Pons (tissue), 1 donor: Measurements from ENCODE around the gene NFIA.

Experiments
- DNase-seq: peaks from one replicate; pipeline ENCODE4 v3.0.0-alpha.2; 2016; ENCODE audit warnings: low spot score

Gene NFIA

DNA sequence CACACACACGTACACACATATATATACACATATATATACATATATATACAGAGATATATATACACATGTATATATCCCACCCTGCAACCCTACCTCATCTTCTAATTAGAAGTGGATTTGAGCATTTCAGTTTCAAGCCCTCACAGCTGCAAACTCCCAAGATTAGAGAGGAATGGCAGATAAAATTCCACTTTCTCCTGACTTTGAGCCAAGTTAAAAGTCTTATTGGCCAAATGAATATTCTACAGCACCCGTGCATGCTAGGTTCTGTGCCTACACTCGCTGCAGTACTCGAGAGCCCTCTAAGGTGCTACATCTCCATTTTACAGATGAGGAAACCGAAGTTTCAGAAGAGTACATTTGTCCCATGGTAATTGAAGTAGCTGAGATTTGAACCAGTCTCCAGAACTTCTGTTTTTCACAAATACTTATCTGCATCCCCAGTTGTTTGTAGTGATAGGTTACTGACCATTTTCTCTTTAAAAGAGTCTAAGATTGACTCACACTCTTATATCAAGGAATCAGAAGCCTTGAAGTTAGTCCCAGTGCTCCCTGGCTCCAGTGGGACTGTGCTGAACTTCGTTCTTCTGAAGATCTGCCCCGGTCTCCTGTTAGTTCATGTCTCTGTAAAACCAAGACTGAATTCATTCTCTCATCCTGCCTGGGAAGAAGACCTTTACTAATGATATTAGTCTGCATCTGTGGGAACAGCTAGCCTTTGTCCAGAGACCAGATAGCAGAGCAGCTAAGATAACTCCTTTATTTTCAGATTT is 350.4 kb downstream of the NFIA start:
- DNase-seq: no peak

DNA sequence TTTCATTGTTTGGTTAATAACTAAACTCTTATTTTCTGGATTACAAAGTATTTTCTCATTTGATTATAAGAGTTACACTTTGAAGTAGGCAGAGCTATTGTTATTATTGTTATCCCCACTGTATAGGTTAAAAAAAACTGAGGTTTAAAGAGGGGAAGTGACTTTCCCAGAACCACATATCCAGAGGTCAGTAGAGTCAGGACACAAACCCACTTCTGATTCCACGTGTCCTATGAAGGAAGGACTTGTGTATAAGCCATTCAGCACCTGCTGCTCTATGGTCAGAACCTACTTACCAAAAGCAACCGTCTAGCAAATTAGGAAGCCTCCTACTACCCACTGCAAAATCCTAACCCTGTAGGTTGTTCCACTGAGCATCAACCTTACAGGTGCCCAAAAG is 351.3 kb downstream of the NFIA start:
- DNase-seq: no peak

GRCh38 chr1:61434276-61434675 is 351.9 kb downstream of the NFIA start:
- DNase-seq: no peak

GRCh38 chr1:61435226-61435625 is 352.9 kb downstream of the NFIA start:
- no peak for DNase-seq

GRCh38 chr1:61436016-61436415 is 353.7 kb downstream of the NFIA start:
- no peak for DNase-seq

DNA sequence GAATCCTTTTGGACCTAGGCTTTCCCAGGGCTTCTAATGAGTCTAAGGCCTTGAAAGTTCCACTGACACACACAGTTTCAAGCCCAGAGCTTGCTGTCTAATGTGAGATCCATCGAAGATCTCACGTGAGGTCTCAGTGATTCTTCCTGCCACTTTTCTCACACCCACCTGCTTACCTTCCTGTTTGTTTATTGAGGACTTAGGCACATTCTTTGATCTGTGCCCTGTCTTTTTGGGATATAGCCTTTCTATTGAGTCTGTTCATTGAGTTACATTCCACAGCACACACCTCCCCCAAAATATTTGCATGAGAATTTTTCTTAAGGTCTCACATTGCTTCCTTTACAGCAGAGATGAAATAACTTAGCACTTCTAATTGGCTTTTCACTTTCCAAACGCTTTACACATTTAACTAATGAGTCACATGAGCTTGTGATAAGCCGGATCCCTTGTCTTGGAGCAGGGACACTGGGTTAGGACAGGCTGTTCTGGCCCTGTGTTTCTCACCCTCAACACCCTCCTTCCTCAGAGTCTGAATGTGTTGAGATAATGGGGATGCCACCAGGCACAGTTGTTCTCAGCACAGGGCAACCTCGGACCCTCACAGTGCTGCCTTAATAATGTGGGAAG is 354.2 kb downstream of the NFIA start:
- DNase-seq: no peak

DNA sequence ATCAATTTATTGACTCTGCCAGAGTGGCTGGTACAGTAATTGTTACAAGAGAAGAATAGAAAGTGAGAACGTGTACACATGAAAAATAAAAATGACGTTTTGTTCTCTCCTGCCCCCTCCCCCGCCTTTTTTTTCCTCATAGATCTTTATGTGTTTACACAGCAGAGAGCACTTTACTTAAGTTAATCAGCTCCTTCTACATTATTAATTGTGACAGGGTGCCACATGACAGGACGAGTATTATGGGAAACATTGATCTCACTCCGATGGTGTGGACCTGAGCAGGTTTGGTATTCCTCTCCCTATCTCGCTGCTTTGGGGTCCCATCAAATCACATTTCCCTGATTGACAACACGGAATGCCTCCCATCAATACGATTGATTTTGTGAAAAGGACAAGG is 356.9 kb downstream of the NFIA start:
- no peak for DNase-seq

- DNase-seq: no peak
Measured at GRCh38 chr1:61441723-61442262, 359.4 kb downstream of the NFIA start.

DNA sequence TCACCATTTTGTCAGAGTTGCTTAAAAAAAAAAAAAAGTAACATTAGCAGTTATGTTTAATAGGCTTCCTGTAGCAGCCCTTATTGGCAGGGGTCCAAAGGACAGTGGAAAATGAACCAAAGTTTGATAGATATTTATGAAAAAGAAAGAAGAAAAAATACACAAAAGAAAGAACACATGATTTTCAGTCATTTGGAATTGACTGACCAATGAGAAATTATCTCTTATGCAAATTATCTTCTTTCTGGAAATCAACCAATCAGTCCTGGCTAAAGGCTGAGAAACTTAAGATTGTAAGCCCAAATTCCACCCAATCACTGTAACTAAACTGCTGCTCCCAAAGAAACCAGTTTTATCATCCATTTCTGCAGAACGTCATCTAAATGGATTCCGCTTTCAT is 360.2 kb downstream of the NFIA start:
- DNase-seq: no peak

DNA sequence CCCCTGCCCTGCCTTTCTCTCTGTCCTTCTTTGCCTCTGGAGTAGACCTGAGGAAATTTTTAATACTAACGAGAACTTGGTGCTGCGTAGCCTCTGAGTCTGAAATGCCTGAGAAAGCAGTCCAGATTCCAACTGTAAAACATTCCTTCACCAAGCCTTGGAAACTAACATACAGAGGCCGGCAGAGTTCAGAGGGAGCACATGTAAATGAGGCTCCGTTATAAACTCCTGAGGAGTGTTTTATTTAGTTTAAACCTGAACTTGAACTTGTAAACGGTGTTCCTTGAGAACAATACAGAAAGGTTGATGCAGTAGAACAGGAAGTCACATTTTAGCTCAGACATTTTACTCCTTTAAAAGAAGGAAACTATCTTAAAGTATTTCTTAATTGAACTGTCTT is 361.9 kb downstream of the NFIA start:
- no peak for DNase-seq

DNA sequence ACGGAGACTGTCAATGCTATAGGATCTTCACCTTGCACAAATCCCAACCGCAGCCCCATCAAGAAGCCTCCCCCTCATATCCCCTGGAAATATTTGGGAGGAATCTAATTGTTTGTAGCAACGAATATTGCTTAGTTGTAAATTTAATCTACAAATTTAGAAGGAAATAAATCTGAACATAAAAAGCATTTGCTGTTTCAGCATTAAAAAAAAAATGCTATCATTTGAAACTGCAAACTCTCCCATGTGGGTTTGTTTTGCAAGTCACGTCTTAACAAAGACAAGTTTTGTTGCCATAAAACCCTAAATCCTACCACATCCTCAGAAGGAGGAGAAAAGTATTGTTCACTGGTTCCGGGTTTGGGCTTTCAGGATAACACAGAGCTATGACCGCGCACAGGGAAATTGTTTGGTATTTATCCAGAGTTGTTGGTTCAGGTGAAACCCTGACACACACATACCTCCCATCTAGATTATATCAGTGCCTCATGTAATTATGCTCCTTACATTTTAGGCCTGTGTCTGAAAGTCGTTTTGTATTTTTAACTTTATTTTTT is 363.0 kb downstream of the NFIA start:
- DNase-seq: no peak

DNA sequence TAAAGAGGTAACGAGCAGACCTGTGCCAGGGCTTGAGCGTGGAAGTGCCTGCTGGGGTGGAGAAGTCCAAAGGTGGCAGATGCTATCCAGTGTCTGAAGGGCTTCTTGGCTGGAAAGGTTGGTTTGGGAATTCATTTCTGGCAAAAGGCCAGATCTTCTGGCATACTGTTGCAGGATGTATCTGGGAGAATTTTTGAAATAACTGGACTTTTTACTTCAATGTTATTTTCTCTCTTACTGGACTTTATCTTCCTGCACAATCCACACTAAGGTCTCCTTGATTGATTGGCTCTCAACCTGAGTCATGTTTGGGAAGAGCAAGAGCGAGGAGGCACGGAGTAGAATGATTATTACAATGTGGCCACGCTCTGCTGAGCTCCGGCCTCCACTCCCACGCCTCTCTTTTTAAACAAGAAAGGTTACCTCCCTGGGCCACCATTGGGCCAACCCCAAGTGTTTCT is 364.2 kb downstream of the NFIA start:
- DNase-seq: no peak

- no peak for DNase-seq
Measured at GRCh38 chr1:61447106-61447967, 365.0 kb downstream of the NFIA start.

GRCh38 chr1:61447968-61448430 is 365.6 kb downstream of the NFIA start:
- no peak for DNase-seq

GRCh38 chr1:61448914-61449313 is 366.6 kb downstream of the NFIA start:
- no peak for DNase-seq

DNA sequence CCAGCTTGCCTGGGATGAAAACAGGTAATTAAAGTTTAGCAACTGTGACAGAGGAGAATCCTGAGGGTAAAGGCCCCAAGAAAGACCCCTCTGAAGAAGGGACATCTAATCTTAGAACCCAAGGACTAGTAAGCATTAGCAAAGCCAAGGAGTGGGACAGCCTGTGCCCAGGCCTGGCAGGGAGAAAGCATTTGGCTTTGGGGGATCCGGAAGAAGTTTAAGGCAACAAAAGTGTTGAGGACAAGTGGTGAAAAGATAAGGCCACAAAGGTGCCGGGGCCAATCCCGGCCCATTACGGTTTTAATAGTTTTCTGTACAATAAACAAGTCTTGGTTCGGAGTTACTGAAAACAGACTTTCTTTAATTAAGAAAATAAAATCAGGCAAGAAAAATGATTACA is 367.0 kb downstream of the NFIA start:
- no peak for DNase-seq

- no peak for DNase-seq
Measured at GRCh38 chr1:61450454-61450853, 368.1 kb downstream of the NFIA start.

DNA sequence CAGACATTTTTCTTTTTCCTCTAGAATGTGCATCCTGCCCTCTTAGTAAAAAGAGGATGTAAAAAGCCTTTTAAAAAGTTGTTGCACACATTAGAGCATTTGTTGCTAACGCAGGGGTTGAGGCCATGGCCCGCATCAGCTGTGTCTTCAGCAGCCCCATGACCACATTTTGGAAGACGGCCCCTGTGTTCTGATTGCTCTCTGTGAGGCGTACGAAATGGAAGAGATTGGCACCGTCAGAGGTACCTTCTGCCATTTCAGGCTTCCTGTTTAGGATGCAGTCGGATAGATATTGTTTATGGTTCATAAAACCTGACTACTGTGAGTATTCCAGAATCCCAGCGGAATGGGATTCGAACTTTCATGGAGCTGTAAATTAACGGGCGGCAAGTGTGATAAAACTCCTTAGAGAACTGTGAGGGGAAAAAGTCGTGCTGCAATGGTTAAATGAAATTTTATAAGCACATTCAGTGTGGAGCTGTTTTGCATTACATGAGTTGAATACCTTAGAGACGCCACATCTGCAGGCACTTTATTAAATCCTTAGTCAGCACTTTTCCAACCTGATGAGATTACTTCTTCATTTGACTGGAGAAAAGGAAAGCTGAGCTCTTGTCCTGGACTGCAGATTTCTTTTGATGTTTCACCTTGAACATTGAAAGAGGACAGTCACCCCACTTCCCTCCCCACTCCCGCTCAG is 368.7 kb downstream of the NFIA start:
- DNase-seq: no peak

DNA sequence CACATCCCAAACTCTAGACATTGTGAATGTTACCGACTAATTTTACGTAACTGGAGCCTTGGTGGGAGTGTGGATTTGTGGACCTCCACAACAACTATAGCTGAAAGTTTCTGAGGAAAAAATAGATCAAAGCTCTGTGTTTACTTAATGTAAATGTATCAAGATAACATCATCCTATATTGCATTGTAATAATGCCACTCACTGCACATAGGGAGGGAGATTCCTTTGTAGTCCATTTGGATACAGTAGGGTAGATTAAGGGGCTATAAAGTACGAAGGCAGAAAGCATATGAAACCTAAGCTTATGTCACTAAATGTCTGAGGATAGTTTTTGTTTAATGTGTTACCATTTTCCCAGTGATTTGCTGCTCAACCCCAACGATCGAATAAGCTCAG is 369.2 kb downstream of the NFIA start:
- DNase-seq: no peak

DNA sequence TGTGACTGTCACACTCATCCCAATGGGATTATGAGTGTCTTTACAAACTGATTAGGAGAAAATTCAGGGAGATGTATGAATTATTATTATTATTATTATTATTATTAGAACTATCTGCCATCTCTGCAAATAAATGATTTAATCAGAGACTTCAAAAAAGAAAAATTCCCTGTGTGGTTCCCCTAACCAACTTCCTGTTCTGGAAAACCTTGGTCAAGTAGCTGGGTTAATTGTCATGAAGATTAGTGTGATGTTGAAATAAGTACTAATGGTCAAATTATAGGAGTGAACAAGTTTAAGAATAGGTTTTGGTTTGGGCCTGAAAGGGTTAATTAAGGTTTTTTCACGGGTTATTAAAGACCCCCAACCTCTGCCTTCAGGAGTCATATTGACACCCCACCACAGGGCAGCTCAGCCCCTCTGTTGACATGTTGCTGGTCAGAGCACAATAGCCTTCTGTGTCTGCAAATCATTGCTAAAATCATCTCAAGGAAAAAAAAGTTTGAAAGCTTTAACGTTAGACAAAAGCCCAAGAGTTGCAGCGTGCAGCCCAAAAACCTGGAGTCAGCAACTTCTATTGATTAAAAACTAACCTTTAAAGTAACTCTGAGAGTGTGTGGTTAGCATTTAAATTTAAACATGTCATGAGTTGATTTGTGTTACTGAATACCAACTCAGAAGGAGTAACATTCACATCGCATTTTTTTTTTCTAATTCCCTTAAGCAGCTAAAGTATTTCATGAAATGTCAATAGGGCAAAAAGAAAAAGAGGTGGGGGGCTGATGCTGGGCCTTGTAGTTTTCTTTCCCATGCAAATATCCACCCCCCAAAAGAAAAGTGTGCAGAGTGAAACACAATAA is 370.0 kb downstream of the NFIA start:
- DNase-seq: no peak
